ENCODE results near the gene SYNC.

The SYNC gene

GRCh38 chr1:32702599-32703478 is at the start of gene SYNC:
SYNC (minus strand) TSS chr1:32702770; CDS start chr1:32702660, 110 bp downstream.
- DNase-seq, result no peak

- no peak for DNase-seq
These were observed 47.2 kb upstream of the SYNC start for GRCh38 chr1:32749771-32750170.

GRCh38 chr1:32749332-32749731 is 46.8 kb upstream of the SYNC start:
- no peak for DNase-seq

- DNase-seq, result no peak
These were observed 46.4 kb upstream of the SYNC start for GRCh38 chr1:32748926-32749325.

GRCh38 chr1:32748348-32748747 is 45.8 kb upstream of the SYNC start:
- DNase-seq, result no peak

- no peak for DNase-seq
These were observed 43.6 kb upstream of the SYNC start for GRCh38 chr1:32746130-32746529.

- DNase-seq, result no peak
These were observed 41.5 kb upstream of the SYNC start for GRCh38 chr1:32744071-32744425.

- DNase-seq, result no peak
These were observed 41.0 kb upstream of the SYNC start for GRCh38 chr1:32743380-32744070.

- no peak for DNase-seq
These were observed 40.4 kb upstream of the SYNC start for GRCh38 chr1:32742956-32743355.

- no peak for DNase-seq
These were observed 39.8 kb upstream of the SYNC start for GRCh38 chr1:32742199-32742947.

GRCh38 chr1:32741413-32742198 is 39.0 kb upstream of the SYNC start:
- DNase-seq, result no peak

GRCh38 chr1:32741059-32741412 is 38.5 kb upstream of the SYNC start:
- DNase-seq, result no peak

GRCh38 chr1:32736812-32737791 is 34.5 kb upstream of the SYNC start:
- DNase-seq, result no peak

GRCh38 chr1:32733582-32734321 is 31.2 kb upstream of the SYNC start:
- DNase-seq, result no peak

- no peak for DNase-seq
These were observed 26.9 kb upstream of the SYNC start for GRCh38 chr1:32729254-32730046.

GRCh38 chr1:32728413-32729077 is 26.0 kb upstream of the SYNC start:
- no peak for DNase-seq

GRCh38 chr1:32727876-32728275 is 25.3 kb upstream of the SYNC start:
- no peak for DNase-seq

GRCh38 chr1:32725615-32725982 is 23.0 kb upstream of the SYNC start:
- DNase-seq, result no peak

Data from NCI-H1436 treated with DMSO at 0.1 percent for 48 hours (cell line).